BLaER1 treated with 17β-estradiol and CSF1 and Interleukin-3, amounts not matched to agents 10 nM and 100 nM (cell line): ENCODE measurements around the gene KCNMB2.
"Not testable (repeated sequence)": the region's sequence is repeated elsewhere in the genome, so short reads cannot be mapped to it uniquely, and the experiment has no call there.

ENCODE experiments used
- H3K27ac ChIP-seq, 11 experiments: shearing (Covaris generic); formaldehyde crosslinking; 2 replicates each; pipeline ENCODE4 v1.8.1; 2022
- H3K27me3 ChIP-seq, 11 experiments: shearing (Covaris generic); formaldehyde crosslinking; 2 replicates each; pipeline ENCODE4 v1.8.1; 2022
- H3K36me3 ChIP-seq, 11 experiments: shearing (Covaris generic); formaldehyde crosslinking; 2 replicates each; pipeline ENCODE4 v1.8.1; 2022
- H3K4me1 ChIP-seq, 10 experiments: shearing (Covaris generic); formaldehyde crosslinking; 2 replicates each; pipeline ENCODE4 v1.8.1; 2022
- H3K4me2 ChIP-seq, 11 experiments: shearing (Covaris generic); formaldehyde crosslinking; 2 replicates each; pipeline ENCODE4 v1.8.1; 2022
- H3K4me3 ChIP-seq, 10 experiments: shearing (Covaris generic); formaldehyde crosslinking; 2 replicates each; pipeline ENCODE4 v1.8.1; 2022
- H3K9ac ChIP-seq, 11 experiments: shearing (Covaris generic); formaldehyde crosslinking; 2 replicates each; pipeline ENCODE4 v1.8.1; 2022
- H3K9me3 ChIP-seq, 11 experiments: shearing (Covaris generic); formaldehyde crosslinking; replicated peaks in 1 of 11; 2 replicates each; pipeline ENCODE4 v1.8.1; 2022
- H4K20me1 ChIP-seq, 11 experiments: shearing (Covaris generic); formaldehyde crosslinking; 2 replicates each; pipeline ENCODE4 v1.8.1; 2022
- Cebpa-rat ChIP-seq, 11 experiments: shearing (Covaris generic); IDR thresholded peaks; 2 replicates each; pipeline ENCODE4 v1.8.1; 2022

KCNMB2 gene

GRCh38 chr3:178841011-178841410 is 304.8 kb downstream of the KCNMB2 start:
- Histone ChIP-seq H3K36me3 (peaks cover 0 to 3% (median 0%) of the 10 kb centered on the region in 11 experiments; a peak in 2 of 22 replicates), H3K4me2 (no peak overlapping the region), H3K9ac (no peak overlapping the region), H3K27me3 (no peaks in the 10 kb centered on the region), H4K20me1 (no peaks in the 10 kb centered on the region), H3K27ac (no peak overlapping the region), H3K4me1 (peaks cover 0 to 4% (median 0%) of the 10 kb centered on the region in 10 experiments; a peak in 1 of 20 replicates), H3K4me3 (no peak overlapping the region), H3K9me3 (peaks cover 14 to 21% (median 16%) of the 10 kb centered on the region in 11 experiments)
- no peak for TF ChIP-seq Cebpa-rat (IDR thresholded peaks at IDR 0.05)

DNA sequence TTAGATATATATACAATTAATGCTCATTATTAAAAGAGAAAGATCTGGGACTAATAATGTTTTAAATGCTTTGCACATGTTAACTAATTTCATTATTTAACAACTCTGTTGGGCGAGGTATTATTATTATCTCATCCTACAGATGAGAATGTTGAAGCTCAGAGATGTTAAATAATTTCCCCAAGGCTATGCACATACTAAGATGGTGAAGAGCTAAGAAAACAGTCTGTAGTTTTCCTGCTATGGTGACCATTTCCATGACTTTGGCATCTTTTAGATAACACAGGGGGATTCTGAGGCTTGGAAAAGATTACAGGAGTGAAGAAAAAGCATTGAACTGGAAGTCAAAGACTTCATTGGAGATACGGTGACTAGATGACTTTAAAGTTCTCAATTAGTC is 308.7 kb downstream of the KCNMB2 start:
- Histone ChIP-seq H4K20me1 (no peaks in the 10 kb centered on the region), H3K27ac (no peak overlapping the region), H3K36me3 (peaks cover 0 to 3% (median 0%) of the 10 kb centered on the region in 11 experiments; a peak in 2 of 22 replicates), H3K4me1 (peaks cover 0 to 5% (median 0%) of the 10 kb centered on the region in 10 experiments; a peak in 2 of 20 replicates), H3K4me3 (no peak overlapping the region), H3K4me2 (no peak overlapping the region), H3K27me3 (no peaks in the 10 kb centered on the region), H3K9me3 (peaks cover 9 to 16% (median 11%) of the 10 kb centered on the region in 11 experiments), H3K9ac (no peak overlapping the region)
- no peak for TF ChIP-seq Cebpa-rat (IDR thresholded peaks at IDR 0.05)

GRCh38 chr3:178845420-178846118 is 309.3 kb downstream of the KCNMB2 start:
- Histone ChIP-seq H3K4me1 (peaks cover 0 to 5% (median 0%) of the 10 kb centered on the region in 10 experiments; a peak in 2 of 20 replicates), H4K20me1 (no peaks in the 10 kb centered on the region), H3K9ac (no peak overlapping the region), H3K27ac (no peak overlapping the region), H3K4me3 (no peak overlapping the region), H3K9me3 (peaks cover 3 to 9% (median 5%) of the 10 kb centered on the region in 11 experiments), H3K36me3 (peaks cover 0 to under 1% (median 0%) of the 10 kb centered on the region in 11 experiments; a peak in 2 of 22 replicates), H3K4me2 (no peak overlapping the region), H3K27me3 (no peaks in the 10 kb centered on the region)
- TF ChIP-seq Cebpa-rat (IDR thresholded peaks at IDR 0.05): no peak

DNA sequence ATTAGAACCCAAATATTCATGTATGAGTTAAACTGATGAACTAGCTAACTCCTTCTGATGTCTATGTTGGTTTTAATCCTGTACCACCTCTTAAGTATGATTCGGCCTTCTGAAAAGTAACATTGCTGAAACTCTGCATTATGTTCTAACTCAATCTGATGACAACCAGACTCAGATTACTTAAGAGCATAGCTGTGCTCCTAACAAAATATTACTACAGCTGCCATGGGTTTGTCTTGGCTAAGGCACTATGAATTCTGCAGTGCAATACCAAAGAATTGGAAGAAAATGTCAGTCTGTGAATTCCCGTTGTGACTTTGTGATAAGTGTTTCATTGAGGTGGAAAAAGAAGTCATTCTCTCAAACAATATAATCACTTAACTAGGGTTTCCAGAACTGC is 311.0 kb downstream of the KCNMB2 start:
- Histone ChIP-seq H3K27me3 (no peaks in the 10 kb centered on the region), H3K27ac (no peak overlapping the region), H3K4me2 (no peak overlapping the region), H3K36me3 (no peaks in the 10 kb centered on the region), H3K9ac (no peak overlapping the region), H4K20me1 (no peaks in the 10 kb centered on the region), H3K4me1 (peaks cover 0 to 5% (median 0%) of the 10 kb centered on the region in 10 experiments; a peak in 2 of 20 replicates), H3K9me3 (no peaks in the 10 kb centered on the region), H3K4me3 (no peak overlapping the region)
- TF ChIP-seq Cebpa-rat (IDR thresholded peaks at IDR 0.05): no peak

DNA sequence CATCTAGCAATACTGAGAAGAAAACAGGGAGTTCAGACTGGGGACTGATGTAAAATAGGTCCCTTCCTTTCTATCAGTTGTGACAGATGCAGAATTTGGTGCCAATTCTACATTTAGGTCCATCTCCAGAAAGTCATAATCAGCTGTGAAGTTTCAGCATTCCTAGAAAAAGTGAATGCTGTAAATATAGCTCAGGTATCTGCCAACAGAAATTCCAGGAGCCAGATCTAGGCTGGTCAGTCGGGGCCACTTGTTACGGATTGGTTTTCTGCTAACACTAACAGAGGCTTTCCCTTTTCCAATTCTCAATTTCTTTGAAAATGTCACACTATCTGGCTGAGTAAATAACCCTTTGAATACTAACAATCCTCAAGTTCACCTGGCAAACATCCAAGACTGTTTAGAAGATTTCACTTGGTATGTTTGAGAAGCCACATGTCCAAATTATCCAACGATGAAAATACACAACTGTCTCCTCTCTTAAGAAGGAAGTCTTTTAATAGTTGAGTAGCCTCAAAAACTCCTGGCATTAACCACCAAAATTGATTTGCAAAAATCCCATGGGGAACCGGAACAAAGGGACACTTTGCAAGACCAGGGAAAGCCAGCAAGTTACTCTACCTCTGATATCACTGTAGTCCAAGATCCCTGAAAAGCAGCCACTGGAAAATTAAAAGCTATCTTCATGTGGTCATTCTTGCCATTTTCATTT is 313.1 kb downstream of the KCNMB2 start:
- no peaks in the 10 kb centered on the region for H3K36me3 ChIP-seq
- H3K27me3 ChIP-seq: no peaks in the 10 kb centered on the region
- no peak overlapping the region for H3K9ac ChIP-seq
- TF ChIP-seq Cebpa-rat (IDR thresholded peaks at IDR 0.05): no peak
- H3K4me3 ChIP-seq: no peak overlapping the region
- H3K27ac ChIP-seq: no peak overlapping the region
- H3K4me1 ChIP-seq: peaks cover 0 to 5% (median 0%) of the 10 kb centered on the region in 10 experiments; a peak in 2 of 20 replicates
- 0 out of 22 replicates have a peak overlapping the region, but pooled peaks of 1 of the 11 experiments have one; percentile 15 for H3K4me2 ChIP-seq
- H4K20me1 ChIP-seq: no peaks in the 10 kb centered on the region
- no peaks in the 10 kb centered on the region for H3K9me3 ChIP-seq

DNA sequence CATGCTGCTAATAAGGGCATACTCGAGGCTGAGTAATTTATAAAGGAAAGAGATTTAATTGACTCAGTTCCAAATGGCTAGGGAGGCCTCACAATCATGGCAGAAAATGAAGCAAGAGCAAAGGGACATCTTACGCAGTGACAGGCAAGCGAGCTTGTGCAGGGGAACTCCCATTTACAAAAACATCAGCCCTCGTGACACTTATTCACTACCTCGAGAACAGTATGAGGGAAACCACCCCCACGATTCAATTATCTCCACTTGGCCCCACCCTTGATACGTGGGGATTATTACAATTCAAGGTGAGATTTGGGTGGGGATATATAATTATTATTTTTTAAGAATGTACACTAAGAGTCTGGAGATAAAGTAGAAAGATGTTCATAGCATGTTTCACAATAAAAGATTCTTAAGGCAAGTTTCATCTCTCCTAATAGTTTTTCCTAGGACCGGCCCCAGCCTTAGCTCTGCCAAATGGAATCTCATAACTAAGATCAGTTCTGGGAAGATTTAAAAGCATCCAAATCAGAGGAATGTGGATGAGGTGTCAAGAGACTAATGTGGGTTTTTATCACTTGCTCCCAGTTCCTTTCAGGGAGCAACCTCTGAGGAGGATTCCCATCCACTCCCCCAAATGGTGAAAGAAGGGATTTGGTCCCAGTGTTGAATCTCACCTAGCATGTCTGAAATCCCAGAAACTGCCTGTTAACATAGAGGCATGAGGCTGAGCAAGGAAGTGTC is 314.4 kb downstream of the KCNMB2 start:
- no peak for TF ChIP-seq Cebpa-rat (IDR thresholded peaks at IDR 0.05)
- no peak overlapping the region for H3K4me3 ChIP-seq
- no peaks in the 10 kb centered on the region for H4K20me1 ChIP-seq

GRCh38 chr3:178851564-178851963 is 315.3 kb downstream of the KCNMB2 start:
- no peak for TF ChIP-seq Cebpa-rat (IDR thresholded peaks at IDR 0.05)
- Histone ChIP-seq H3K4me1 (peaks cover 0 to 5% (median 0%) of the 10 kb centered on the region in 10 experiments; a peak in 2 of 20 replicates), H3K9ac (no peak overlapping the region), H3K9me3 (no peaks in the 10 kb centered on the region), H3K27me3 (no peaks in the 10 kb centered on the region), H3K36me3 (no peaks in the 10 kb centered on the region), H4K20me1 (no peaks in the 10 kb centered on the region), H3K4me3 (no peak overlapping the region), H3K4me2 (no peak overlapping the region), H3K27ac (no peak overlapping the region)

More for the DNA sequence above, 314.4 kb downstream of the KCNMB2 start:
- Histone ChIP-seq H3K4me1 (peaks cover 0 to 5% (median 0%) of the 10 kb centered on the region in 10 experiments; a peak in 2 of 20 replicates), H3K36me3 (no peaks in the 10 kb centered on the region), H3K9me3 (no peaks in the 10 kb centered on the region), H3K27me3 (no peaks in the 10 kb centered on the region), H3K27ac (no peak overlapping the region), H3K4me2 (no peak overlapping the region), H3K9ac (no peak overlapping the region)

DNA sequence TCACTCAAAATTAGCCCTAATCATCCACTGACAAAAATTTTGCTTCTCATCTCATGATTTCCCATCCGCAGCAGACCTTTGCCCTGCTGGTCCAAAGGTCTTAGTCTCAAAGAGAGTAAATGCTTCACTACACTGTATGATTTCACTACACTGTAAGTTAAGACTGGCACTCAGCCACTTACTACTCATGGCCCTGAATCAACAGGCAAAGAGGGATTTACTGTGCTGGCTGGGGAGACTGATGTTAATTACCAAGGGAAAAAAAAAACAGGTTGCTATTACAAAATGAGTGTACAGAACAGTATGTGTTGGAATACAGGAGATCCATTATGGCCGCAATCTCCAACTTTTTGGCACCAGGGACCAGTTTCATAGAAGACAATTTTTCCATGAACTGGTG is 320.6 kb downstream of the KCNMB2 start:
- no peak overlapping the region for H3K9ac ChIP-seq
- H3K4me2 ChIP-seq: no peak overlapping the region
- no peaks in the 10 kb centered on the region for H4K20me1 ChIP-seq
- no peaks in the 10 kb centered on the region for H3K4me1 ChIP-seq
- no peaks in the 10 kb centered on the region for H3K9me3 ChIP-seq
- no peaks in the 10 kb centered on the region for H3K27me3 ChIP-seq
- H3K27ac ChIP-seq: no peak overlapping the region
- no peak overlapping the region for H3K4me3 ChIP-seq
- TF ChIP-seq Cebpa-rat (IDR thresholded peaks at IDR 0.05): no peak
- H3K36me3 ChIP-seq: no peaks in the 10 kb centered on the region; a peak in 1 of 22 replicates

GRCh38 chr3:178859386-178859785 is 323.1 kb downstream of the KCNMB2 start:
- H3K4me3 ChIP-seq: no peak overlapping the region
- no peaks in the 10 kb centered on the region for H4K20me1 ChIP-seq
- no peaks in the 10 kb centered on the region for H3K4me1 ChIP-seq
- no peaks in the 10 kb centered on the region; a peak in 1 of 22 replicates for H3K36me3 ChIP-seq
- H3K27ac ChIP-seq: no peak overlapping the region
- no peaks in the 10 kb centered on the region for H3K9me3 ChIP-seq
- no peak for TF ChIP-seq Cebpa-rat (IDR thresholded peaks at IDR 0.05)
- no peaks in the 10 kb centered on the region for H3K27me3 ChIP-seq
- H3K4me2 ChIP-seq: no peak overlapping the region
- H3K9ac ChIP-seq: no peak overlapping the region

DNA sequence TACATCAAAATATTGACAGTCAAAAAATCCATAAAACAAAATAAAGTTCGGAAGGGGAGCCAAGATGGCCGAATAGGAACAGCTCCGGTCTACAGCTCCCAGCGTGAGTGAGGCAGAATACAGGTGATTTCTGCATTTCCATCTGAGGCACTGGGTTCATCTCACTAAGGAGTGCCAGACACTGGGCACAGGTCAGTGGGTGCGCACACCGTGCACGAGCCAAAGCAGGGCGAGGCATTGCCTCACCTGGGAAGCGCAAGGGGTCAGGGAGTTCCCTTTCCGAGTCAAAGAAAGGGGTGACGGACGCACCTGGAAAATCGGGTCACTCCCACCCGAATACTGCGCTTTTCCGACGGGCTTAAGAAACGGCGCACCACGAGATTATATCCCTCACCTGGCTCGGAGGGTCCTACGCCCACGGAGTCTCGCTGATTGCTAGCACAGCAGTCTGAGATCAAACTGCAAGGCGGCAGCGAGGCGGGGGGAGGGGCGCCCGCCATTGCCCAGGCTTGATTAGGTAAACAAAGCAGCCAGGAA is 323.7 kb downstream of the KCNMB2 start:
- H4K20me1 ChIP-seq, H3K27me3 ChIP-seq, H3K4me2 ChIP-seq, H3K9ac ChIP-seq, H3K9me3 ChIP-seq, H3K4me3 ChIP-seq, H3K36me3 ChIP-seq, H3K27ac ChIP-seq, H3K4me1 ChIP-seq: not testable (repeated sequence)
